Right renal pelvis (tissue), 4 donors: Measurements from ENCODE around the gene KMT5C. TPM values are rescaled to one million over a fixed set of nuclear protein-coding genes. Genes with fewer than 3 reads are reported as not detected.

Experiments
- DNase-seq, 4 donors: peaks; one replicate each; pipeline ENCODE4 v3.0.0-alpha.2; 2013; ENCODE audit warnings: low read depth in 4 of 4, low spot score in 3 of 4, missing footprints in 1 of 4
- polyA plus RNA-seq, 4 donors: library from polyadenylated mRNA; unstranded; fragments of 120-200 nt; gene quantifications; one replicate each; pipeline ENCODE4 v1.2.1, GENCODE V29; 2013; ENCODE audit not compliant: insufficient read length in 4 of 4

The KMT5C gene
- polyA plus RNA-seq, 4 donors, result 14.0 to 25.5 (median 16.9) TPM

- DNase-seq, result no peak
Measured at GRCh38 chr19:55362990-55363716, 23.5 kb downstream of the KMT5C start, which contains the start of gene GARIN5B. Gene GARIN5B, minus strand, starts transcription at chr19:55363260. Its CDS starts 194 bp downstream, at chr19:55363066.

GRCh38 chr19:55365245-55365644 lies 25.6 kb downstream of the KMT5C start:
- DNase-seq, result no peak

- no peak for DNase-seq
Measured at GRCh38 chr19:55365964-55366363, 26.3 kb downstream of the KMT5C start.

GRCh38 chr19:55366790-55367189 lies 27.1 kb downstream of the KMT5C start:
- DNase-seq, result no peak

- no peak for DNase-seq
Measured at GRCh38 chr19:55368106-55368505, 28.4 kb downstream of the KMT5C start.

GRCh38 chr19:55368701-55369563 lies 29.3 kb downstream of the KMT5C start:
- no peak for DNase-seq

- no peak for DNase-seq
Measured at GRCh38 chr19:55369653-55370304, 30.1 kb downstream of the KMT5C start.

GRCh38 chr19:55370305-55370988 lies 30.8 kb downstream of the KMT5C start, which contains the start of gene IL11:
Gene IL11, minus strand, starts transcription at chr19:55370463. Its CDS starts 153 bp downstream, at chr19:55370310.
- DNase-seq, result no peak

GRCh38 chr19:55372316-55373081 lies 32.8 kb downstream of the KMT5C start:
- no peak for DNase-seq

- DNase-seq, result no peak
Measured at GRCh38 chr19:55373306-55373992, 33.8 kb downstream of the KMT5C start.

- DNase-seq, result no peak
Measured at GRCh38 chr19:55373993-55374757, 34.5 kb downstream of the KMT5C start.

- DNase-seq, result no peak
Measured at GRCh38 chr19:55376241-55376933, 36.7 kb downstream of the KMT5C start, which contains the start of gene TMEM190. Gene TMEM190, plus strand, starts transcription at chr19:55376826. Its CDS starts 28 bp downstream, at chr19:55376854.

GRCh38 chr19:55377356-55378131 lies 37.9 kb downstream of the KMT5C start:
- no peak for DNase-seq

- DNase-seq, result no peak
Measured at GRCh38 chr19:55379174-55379573, 39.5 kb downstream of the KMT5C start.

GRCh38 chr19:55382013-55382412 lies 42.3 kb downstream of the KMT5C start:
- no peak for DNase-seq

GRCh38 chr19:55382522-55383054 lies 42.9 kb downstream of the KMT5C start:
- no peak for DNase-seq
